ENCODE results near the gene MAP3K8.

The MAP3K8 gene

GRCh38 chr10:30398193-30398592 is 35.8 kb upstream of the MAP3K8 start:
- Histone ChIP-seq H3K36me3 (ENCODE audit: control insufficient read depth, insufficient read depth, low read length) (no peaks in the 10 kb centered on the region), H3K27ac (ENCODE audit: insufficient read depth, low read depth, low read length, poor library complexity, severe bottlenecking) (no peak overlapping the region), H3K4me3 (ENCODE audit: insufficient read depth, low read depth, low read length) (no peak overlapping the region), H3K4me1 (ENCODE audit: control insufficient read depth, insufficient read depth, low read length) (no peaks in the 10 kb centered on the region), H3K9me3 (ENCODE audit: control insufficient read depth, low read length) (no peaks in the 10 kb centered on the region), H3K27me3 (ENCODE audit: control insufficient read depth, insufficient read depth, low read length, poor library complexity, severe bottlenecking) (no peaks in the 10 kb centered on the region)
- WGBS, 2 experiments = 83 to 89% methylated on average over 2 of the region's 2 CpGs

- 66% methylated on average over 4 of the region's 4 CpGs for WGBS, 2 experiments
- Histone ChIP-seq H3K4me3 (ENCODE audit: insufficient read depth, low read depth, low read length) (no peak overlapping the region), H3K27me3 (ENCODE audit: control insufficient read depth, insufficient read depth, low read length, poor library complexity, severe bottlenecking) (no peaks in the 10 kb centered on the region), H3K27ac (ENCODE audit: insufficient read depth, low read depth, low read length, poor library complexity, severe bottlenecking) (no peak overlapping the region), H3K36me3 (ENCODE audit: control insufficient read depth, insufficient read depth, low read length) (no peaks in the 10 kb centered on the region), H3K9me3 (ENCODE audit: control insufficient read depth, low read length) (no peaks in the 10 kb centered on the region), H3K4me1 (ENCODE audit: control insufficient read depth, insufficient read depth, low read length) (no peaks in the 10 kb centered on the region)
These were observed 35.2 kb upstream of the MAP3K8 start for GRCh38 chr10:30398788-30399187.

GRCh38 chr10:30403494-30403893 is 30.5 kb upstream of the MAP3K8 start:
- Histone ChIP-seq H3K27ac (ENCODE audit: insufficient read depth, low read depth, low read length, poor library complexity, severe bottlenecking) (no peak overlapping the region), H3K4me3 (ENCODE audit: insufficient read depth, low read depth, low read length) (no peak overlapping the region), H3K27me3 (ENCODE audit: control insufficient read depth, insufficient read depth, low read length, poor library complexity, severe bottlenecking) (no peaks in the 10 kb centered on the region), H3K9me3 (ENCODE audit: control insufficient read depth, low read length) (peaks cover 4% of the 10 kb centered on the region), H3K36me3 (ENCODE audit: control insufficient read depth, insufficient read depth, low read length) (no peaks in the 10 kb centered on the region), H3K4me1 (ENCODE audit: control insufficient read depth, insufficient read depth, low read length) (no peaks in the 10 kb centered on the region)
- WGBS, 2 experiments = 95 to 97% methylated on average over 16 to 17 of the region's 18 CpGs

GRCh38 chr10:30404540-30404939 is 29.4 kb upstream of the MAP3K8 start:
- H3K27ac ChIP-seq (ENCODE audit: insufficient read depth, low read depth, low read length, poor library complexity, severe bottlenecking) = no peak overlapping the region
- H3K4me1 ChIP-seq (ENCODE audit: control insufficient read depth, insufficient read depth, low read length) = no peaks in the 10 kb centered on the region
- H3K36me3 ChIP-seq (ENCODE audit: control insufficient read depth, insufficient read depth, low read length) = no peaks in the 10 kb centered on the region
- no peaks in the 10 kb centered on the region for H3K27me3 ChIP-seq (ENCODE audit: control insufficient read depth, insufficient read depth, low read length, poor library complexity, severe bottlenecking)
- H3K9me3 ChIP-seq (ENCODE audit: control insufficient read depth, low read length) = peaks cover 4% of the 10 kb centered on the region
- 93 to 94% methylated on average over 5 of the region's 5 CpGs for WGBS, 2 experiments
- H3K4me3 ChIP-seq (ENCODE audit: insufficient read depth, low read depth, low read length) = no peak overlapping the region

GRCh38 chr10:30411263-30411662 is 22.7 kb upstream of the MAP3K8 start:
- Histone ChIP-seq H3K27me3 (ENCODE audit: control insufficient read depth, insufficient read depth, low read length, poor library complexity, severe bottlenecking) (no peaks in the 10 kb centered on the region), H3K4me3 (ENCODE audit: insufficient read depth, low read depth, low read length) (no peak overlapping the region), H3K4me1 (ENCODE audit: control insufficient read depth, insufficient read depth, low read length) (no peaks in the 10 kb centered on the region), H3K9me3 (ENCODE audit: control insufficient read depth, low read length) (no peaks in the 10 kb centered on the region), H3K36me3 (ENCODE audit: control insufficient read depth, insufficient read depth, low read length) (no peaks in the 10 kb centered on the region), H3K27ac (ENCODE audit: insufficient read depth, low read depth, low read length, poor library complexity, severe bottlenecking) (no peak overlapping the region)
- WGBS, 2 experiments = 86 to 100% methylated on average over 1 of the region's 1 CpG

- Histone ChIP-seq H3K4me3 (ENCODE audit: insufficient read depth, low read depth, low read length) (no peak overlapping the region), H3K27me3 (ENCODE audit: control insufficient read depth, insufficient read depth, low read length, poor library complexity, severe bottlenecking) (no peaks in the 10 kb centered on the region), H3K27ac (ENCODE audit: insufficient read depth, low read depth, low read length, poor library complexity, severe bottlenecking) (no peak overlapping the region), H3K36me3 (ENCODE audit: control insufficient read depth, insufficient read depth, low read length) (no peaks in the 10 kb centered on the region), H3K4me1 (ENCODE audit: control insufficient read depth, insufficient read depth, low read length) (peaks cover 3% of the 10 kb centered on the region), H3K9me3 (ENCODE audit: control insufficient read depth, low read length) (no peaks in the 10 kb centered on the region)
These were observed 21.1 kb upstream of the MAP3K8 start for GRCh38 chr10:30412901-30413300.

- no peaks in the 10 kb centered on the region for H3K36me3 ChIP-seq (ENCODE audit: control insufficient read depth, insufficient read depth, low read length)
- no peaks in the 10 kb centered on the region for H3K9me3 ChIP-seq (ENCODE audit: control insufficient read depth, low read length)
- H3K4me1 ChIP-seq (ENCODE audit: control insufficient read depth, insufficient read depth, low read length) = peaks cover 10% of the 10 kb centered on the region
- H3K27me3 ChIP-seq (ENCODE audit: control insufficient read depth, insufficient read depth, low read length, poor library complexity, severe bottlenecking) = no peaks in the 10 kb centered on the region
- 49 to 51% methylated on average over 3 of the region's 3 CpGs for WGBS, 2 experiments
- no peak overlapping the region for H3K27ac ChIP-seq (ENCODE audit: insufficient read depth, low read depth, low read length, poor library complexity, severe bottlenecking)
- no peak overlapping the region for H3K4me3 ChIP-seq (ENCODE audit: insufficient read depth, low read depth, low read length)
These were observed 19.9 kb upstream of the MAP3K8 start for GRCh38 chr10:30413996-30414576.

GRCh38 chr10:30415593-30415992 is 18.4 kb upstream of the MAP3K8 start:
- Histone ChIP-seq H3K36me3 (ENCODE audit: control insufficient read depth, insufficient read depth, low read length) (no peaks in the 10 kb centered on the region), H3K4me1 (ENCODE audit: control insufficient read depth, insufficient read depth, low read length) (peaks cover 10% of the 10 kb centered on the region), H3K27ac (ENCODE audit: insufficient read depth, low read depth, low read length, poor library complexity, severe bottlenecking) (no peak overlapping the region), H3K4me3 (ENCODE audit: insufficient read depth, low read depth, low read length) (no peak overlapping the region), H3K27me3 (ENCODE audit: control insufficient read depth, insufficient read depth, low read length, poor library complexity, severe bottlenecking) (no peaks in the 10 kb centered on the region), H3K9me3 (ENCODE audit: control insufficient read depth, low read length) (no peaks in the 10 kb centered on the region)
- 93 to 96% methylated on average over 7 of the region's 7 CpGs for WGBS, 2 experiments

GRCh38 chr10:30417301-30417700 is 16.7 kb upstream of the MAP3K8 start:
- Histone ChIP-seq H3K9me3 (ENCODE audit: control insufficient read depth, low read length) (no peaks in the 10 kb centered on the region), H3K36me3 (ENCODE audit: control insufficient read depth, insufficient read depth, low read length) (no peaks in the 10 kb centered on the region), H3K27ac (ENCODE audit: insufficient read depth, low read depth, low read length, poor library complexity, severe bottlenecking) (no peak overlapping the region), H3K4me1 (ENCODE audit: control insufficient read depth, insufficient read depth, low read length) (peaks cover 10% of the 10 kb centered on the region), H3K27me3 (ENCODE audit: control insufficient read depth, insufficient read depth, low read length, poor library complexity, severe bottlenecking) (no peaks in the 10 kb centered on the region), H3K4me3 (ENCODE audit: insufficient read depth, low read depth, low read length) (no peak overlapping the region)
- WGBS, 2 experiments = 81 to 84% methylated on average over 3 of the region's 3 CpGs

GRCh38 chr10:30420266-30420665 is 13.7 kb upstream of the MAP3K8 start:
- no peak overlapping the region for H3K27ac ChIP-seq (ENCODE audit: insufficient read depth, low read depth, low read length, poor library complexity, severe bottlenecking)
- H3K36me3 ChIP-seq (ENCODE audit: control insufficient read depth, insufficient read depth, low read length) = no peaks in the 10 kb centered on the region
- H3K27me3 ChIP-seq (ENCODE audit: control insufficient read depth, insufficient read depth, low read length, poor library complexity, severe bottlenecking) = no peaks in the 10 kb centered on the region
- H3K4me1 ChIP-seq (ENCODE audit: control insufficient read depth, insufficient read depth, low read length) = peaks cover 15% of the 10 kb centered on the region
- 96 to 100% methylated on average over 2 of the region's 2 CpGs for WGBS, 2 experiments
- no peaks in the 10 kb centered on the region for H3K9me3 ChIP-seq (ENCODE audit: control insufficient read depth, low read length)
- H3K4me3 ChIP-seq (ENCODE audit: insufficient read depth, low read depth, low read length) = no peak overlapping the region

GRCh38 chr10:30420766-30421165 is 13.2 kb upstream of the MAP3K8 start:
- H3K27ac ChIP-seq (ENCODE audit: insufficient read depth, low read depth, low read length, poor library complexity, severe bottlenecking) = no peak overlapping the region
- no peak overlapping the region for H3K4me3 ChIP-seq (ENCODE audit: insufficient read depth, low read depth, low read length)
- WGBS, 2 experiments = 96 to 100% methylated on average over 1 of the region's 1 CpG
- H3K27me3 ChIP-seq (ENCODE audit: control insufficient read depth, insufficient read depth, low read length, poor library complexity, severe bottlenecking) = no peaks in the 10 kb centered on the region
- no peaks in the 10 kb centered on the region for H3K9me3 ChIP-seq (ENCODE audit: control insufficient read depth, low read length)
- H3K36me3 ChIP-seq (ENCODE audit: control insufficient read depth, insufficient read depth, low read length) = no peaks in the 10 kb centered on the region
- H3K4me1 ChIP-seq (ENCODE audit: control insufficient read depth, insufficient read depth, low read length) = peaks cover 15% of the 10 kb centered on the region
